Endothelial cell of umbilical vein (primary cell): Measurements from ENCODE around the gene OCRL. TPM values are rescaled to one million over a fixed set of nuclear protein-coding genes. Genes with fewer than 3 reads are reported as not detected.

Experiments
- BruUV-seq: library from RNA; stranded (reverse); fragments of 400-500 nt; replicated peaks from 2 replicates; lab custom pipeline; 2021; lab: Mats Ljungman, UMichigan
- CTCF ChIA-PET: fragments of 300-600, 350-600 bp; sonication (Branson Sonifier 250); formaldehyde crosslinking; loops from one replicate; lab custom pipeline; 2021; ENCODE audit warnings: antibody characterized with exemption, inconsistent platforms; lab: Charles Lee
- POLR2A ChIA-PET: fragments of 300-600, 350-600 bp; sonication (Branson Sonifier 250); formaldehyde crosslinking; loops from one replicate; lab custom pipeline; 2021; ENCODE audit warnings: antibody characterized with exemption, inconsistent platforms; lab: Charles Lee
- DNase-seq: peaks from one replicate; pipeline ENCODE4 v3.0.0-alpha.2; 2011; ENCODE audit warnings: low read depth, low spot score
- FAIRE-seq: peaks from 2 replicates; lab custom pipeline; 2011; peaks lifted over from hg19 to GRCh38; lab: Jason Lieb, UNC
- H2AFZ ChIP-seq: 2 replicates; pipeline ENCODE4 v1.6.0; 2012; ENCODE audit warnings: low read depth, low read length, control low read depth, inconsistent platforms
- H3K27ac ChIP-seq: 2 replicates; pipeline ENCODE4 v1.5.1; 2011; ENCODE audit warnings: low read depth, mild to moderate bottlenecking, control low read depth, low read length, moderate library complexity; ENCODE audit not compliant: insufficient read depth
- H3K27me3 ChIP-seq, 2 experiments: 2 replicates each; pipeline versions ENCODE4 v1.6.0 to v1.6.1; 2011; ENCODE audit warnings: low read length in 2 of 2, mixed read lengths in 1 of 2; ENCODE audit not compliant: control insufficient read depth in 2 of 2, insufficient read depth in 2 of 2
- H3K36me3 ChIP-seq, 2 experiments: 2 replicates in 1 of 2; 3 replicates in 1 of 2; pipeline ENCODE4 v1.5.1; 2011; ENCODE audit warnings: low read length in 2 of 2, mild to moderate bottlenecking in 1 of 2, moderate library complexity in 1 of 2; ENCODE audit not compliant: control insufficient read depth in 2 of 2, insufficient read depth in 2 of 2; ENCODE audit errors: extremely low read depth in 1 of 2
- H3K4me1 ChIP-seq: 3 replicates; pipeline ENCODE4 v1.5.1; 2011; ENCODE audit warnings: mild to moderate bottlenecking, low read length; ENCODE audit not compliant: control insufficient read depth, insufficient read depth; ENCODE audit errors: extremely low read depth
- H3K4me2 ChIP-seq: 2 replicates; pipeline ENCODE4 v1.6.1; 2011; ENCODE audit warnings: low read length, control low read depth, mixed read lengths; ENCODE audit not compliant: insufficient read depth
- H3K4me3 ChIP-seq, 3 experiments: fragments of 200-600 bp in 1 of 3; sonication (generic), shearing (Covaris generic) in 1 of 3; replicated peaks in 1 of 3; 2 replicates each; pipeline ENCODE4 v1.5.1; 2011 to 2016; ENCODE audit warnings: control low read depth in 3 of 3, low read length in 3 of 3, mild to moderate bottlenecking in 2 of 3, inconsistent platforms in 1 of 3, low read depth in 1 of 3, moderate library complexity in 1 of 3; ENCODE audit not compliant: insufficient read depth in 1 of 3
- H3K79me2 ChIP-seq: 2 replicates; pipeline ENCODE4 v1.6.0; 2012; ENCODE audit warnings: low read length, inconsistent platforms; ENCODE audit not compliant: control insufficient read depth, insufficient read depth
- H3K9ac ChIP-seq: replicated peaks from 2 replicates; pipeline ENCODE3; 2011; ENCODE audit warnings: low read length, control low read depth; ENCODE audit not compliant: insufficient read depth; ENCODE audit errors: extremely low read depth
- H3K9me1 ChIP-seq: replicated peaks from 3 replicates; pipeline ENCODE4 v1.6.0; 2011; ENCODE audit warnings: mild to moderate bottlenecking, low read length; ENCODE audit not compliant: control insufficient read depth, insufficient read depth; ENCODE audit errors: extremely low read depth
- H3K9me3 ChIP-seq: replicated peaks from 2 replicates; pipeline ENCODE4 v1.5.1; 2012; ENCODE audit warnings: low read length, inconsistent platforms; ENCODE audit not compliant: control insufficient read depth, insufficient read depth
- H4K20me1 ChIP-seq: replicated peaks from 2 replicates; pipeline ENCODE3; 2011; ENCODE audit warnings: mild to moderate bottlenecking, low read length; ENCODE audit not compliant: control insufficient read depth, insufficient read depth; ENCODE audit errors: extremely low read depth
- EZH2 ChIP-seq: IDR thresholded peaks from 2 replicates; pipeline ENCODE4 v1.6.1; 2012; ENCODE audit warnings: borderline replicate concordance, low read depth, mild to moderate bottlenecking, moderate library complexity, low read length, inconsistent platforms; ENCODE audit not compliant: severe bottlenecking
- FOS ChIP-seq: IDR thresholded peaks from 2 replicates; pipeline ENCODE4 v1.6.1; 2011; ENCODE audit warnings: mild to moderate bottlenecking, low read length, moderate library complexity, borderline replicate concordance; ENCODE audit not compliant: insufficient read depth
- GATA2 ChIP-seq: IDR thresholded peaks from 2 replicates; pipeline ENCODE4 v1.7.0; 2011; ENCODE audit warnings: low read depth, mild to moderate bottlenecking, moderate library complexity, mixed read lengths, low read length; ENCODE audit not compliant: insufficient read length, insufficient read depth
- JUN ChIP-seq: IDR thresholded peaks from 2 replicates; pipeline ENCODE4 v1.6.1; 2011; ENCODE audit warnings: borderline replicate concordance, low read depth; ENCODE audit not compliant: insufficient read length, insufficient read depth
- MYC ChIP-seq: IDR thresholded peaks from one replicate; pipeline ENCODE4 v1.6.1; 2011; ENCODE audit warnings: mild to moderate bottlenecking, low read depth, low read length
- POLR2A ChIP-seq: IDR thresholded peaks from 2 replicates; pipeline ENCODE4 v1.6.1; 2012; ENCODE audit warnings: low read depth, mild to moderate bottlenecking, control low read depth, low read length
- POLR2AphosphoS5 ChIP-seq: IDR thresholded peaks from 2 replicates; pipeline ENCODE4 v1.6.1; 2012; ENCODE audit warnings: low read depth, mild to moderate bottlenecking, control low read depth, low read length, moderate library complexity; ENCODE audit not compliant: insufficient read depth
- dilution Hi-C: fragments of 300-500 bp; cut with MboI; formaldehyde crosslinking; loops from one replicate; pipeline ENCODE4 v1.15.0; 2019; ENCODE audit warnings: low sequenced_read_pairs; ENCODE audit not compliant: extremely low pct_ligation_motif_present
- intact Hi-C: fragments of 100-400 bp; cut with micrococcal nuclease; formaldehyde crosslinking; loops from one replicate; pipeline ENCODE4 v1.10.0; 2022
- polyA plus RNA-seq, 4 experiments: library from polyadenylated mRNA; depleted of rRNA in 3 of 4; stranded (reverse) in 3 of 4; unstranded in 1 of 4; fragments of >200 nt; gene quantifications; 2 replicates each; pipeline versions ENCODE4 v1.2.1 to v1.2.3, GENCODE V29; 2011 to 2012; ENCODE audit warnings: missing spikeins in 1 of 4
- total RNA-seq: library from RNA; stranded (reverse); gene quantifications from 2 replicates; pipeline ENCODE4 v1.2.3, GENCODE V29; 2021
- TF ChIP-seq, protein P1 (sequence below), 2 donors: IDR thresholded peaks; 1 replicate in 1 of 2; 2 replicates in 1 of 2; pipeline ENCODE4 v1.5.1; 2011; ENCODE audit warnings: low read length in 2 of 2, mild to moderate bottlenecking in 2 of 2, moderate library complexity in 2 of 2, control low read depth in 1 of 2, inconsistent platforms in 1 of 2, low read depth in 1 of 2; ENCODE audit not compliant: insufficient read depth in 1 of 2; ENCODE audit errors: extremely low read depth in 1 of 2
- TF ChIP-seq, protein P2 (sequence below): IDR thresholded peaks from 2 replicates; pipeline ENCODE4 v1.6.1; 2011; ENCODE audit not compliant: insufficient read depth, insufficient read length

Gene OCRL
- total and polyA plus RNA-seq, 2 donors (not counting 3 experiments of a cell fraction or from before 2014, with no cell fraction given): 14.6 to 20.9 TPM

DNA sequence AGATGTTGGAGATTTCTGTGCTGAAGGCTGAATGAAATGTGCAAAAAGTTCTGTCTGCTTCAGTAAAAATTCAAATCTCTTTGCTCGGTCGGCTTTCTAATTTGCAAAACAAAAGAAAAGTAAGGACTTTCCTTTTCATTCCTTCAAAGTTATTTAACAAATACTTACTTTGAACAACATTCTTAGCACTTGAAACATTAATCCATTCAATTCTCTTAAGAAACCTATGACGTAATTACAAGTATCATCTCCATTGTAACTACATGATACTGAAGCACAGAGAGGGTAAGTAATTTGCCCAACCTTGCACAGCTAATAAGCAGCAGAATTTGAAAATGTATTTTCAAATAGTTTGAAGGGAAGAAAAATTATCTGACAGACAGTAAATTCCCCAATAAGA is 23.7 kb upstream of the OCRL start:
- H4K20me1 ChIP-seq: no peaks in the 10 kb centered on the region
- dilution Hi-C loops (no loop called here), intact Hi-C loops (no loop called here)
- no peaks in the 10 kb centered on the region for H3K9me1 ChIP-seq
- no peaks in the 10 kb centered on the region for H3K4me1 ChIP-seq
- H3K79me2 ChIP-seq: peaks cover 2% of the 10 kb centered on the region
- BruUV-seq: no TSS peak
- H2AFZ ChIP-seq: no peak overlapping the region
- H3K27me3 ChIP-seq: no peaks in the 10 kb centered on the region
- no peaks in the 10 kb centered on the region for H3K36me3 ChIP-seq
- H3K4me2 ChIP-seq: no peak overlapping the region
- H3K9ac ChIP-seq: no peak overlapping the region
- H3K4me3 ChIP-seq: no peak overlapping the region
- POLR2A ChIA-PET: no interaction called here
- no peak for DNase-seq
- CTCF ChIA-PET: no interaction called here
- TF ChIP-seq MYC: no peak
- TF ChIP-seq POLR2AphosphoS5: no peak
- no peak for TF ChIP-seq GATA2
- TF ChIP-seq JUN: no peak
- TF ChIP-seq FOS: no peak
- TF ChIP-seq, protein P1, sequence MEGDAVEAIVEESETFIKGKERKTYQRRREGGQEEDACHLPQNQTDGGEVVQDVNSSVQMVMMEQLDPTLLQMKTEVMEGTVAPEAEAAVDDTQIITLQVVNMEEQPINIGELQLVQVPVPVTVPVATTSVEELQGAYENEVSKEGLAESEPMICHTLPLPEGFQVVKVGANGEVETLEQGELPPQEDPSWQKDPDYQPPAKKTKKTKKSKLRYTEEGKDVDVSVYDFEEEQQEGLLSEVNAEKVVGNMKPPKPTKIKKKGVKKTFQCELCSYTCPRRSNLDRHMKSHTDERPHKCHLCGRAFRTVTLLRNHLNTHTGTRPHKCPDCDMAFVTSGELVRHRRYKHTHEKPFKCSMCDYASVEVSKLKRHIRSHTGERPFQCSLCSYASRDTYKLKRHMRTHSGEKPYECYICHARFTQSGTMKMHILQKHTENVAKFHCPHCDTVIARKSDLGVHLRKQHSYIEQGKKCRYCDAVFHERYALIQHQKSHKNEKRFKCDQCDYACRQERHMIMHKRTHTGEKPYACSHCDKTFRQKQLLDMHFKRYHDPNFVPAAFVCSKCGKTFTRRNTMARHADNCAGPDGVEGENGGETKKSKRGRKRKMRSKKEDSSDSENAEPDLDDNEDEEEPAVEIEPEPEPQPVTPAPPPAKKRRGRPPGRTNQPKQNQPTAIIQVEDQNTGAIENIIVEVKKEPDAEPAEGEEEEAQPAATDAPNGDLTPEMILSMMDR (IDR thresholded peaks at IDR 0.05; ENCODE audit: extremely low read depth in 1 of 2, insufficient read depth in 1 of 2, low read depth in 1 of 2, low read length in 2 of 2): no peak
- no peak for TF ChIP-seq EZH2
- no peak for TF ChIP-seq POLR2A
- TF ChIP-seq, protein P2, sequence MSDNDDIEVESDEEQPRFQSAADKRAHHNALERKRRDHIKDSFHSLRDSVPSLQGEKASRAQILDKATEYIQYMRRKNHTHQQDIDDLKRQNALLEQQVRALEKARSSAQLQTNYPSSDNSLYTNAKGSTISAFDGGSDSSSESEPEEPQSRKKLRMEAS: no peak
- no peak for FAIRE-seq
- no peak overlapping the region for H3K27ac ChIP-seq
- no peaks in the 10 kb centered on the region for H3K9me3 ChIP-seq
